T-helper 2 cell treated with Interferon-gamma antibody and Interleukin-4, amounts not matched to agents 100 ng/mL and 5 ng/mL, for 36 hours (primary cell): ENCODE measurements around the gene TGFB1. TPM values are rescaled to one million over a fixed set of nuclear protein-coding genes. Genes with fewer than 3 reads are reported as not detected.
"Not testable (repeated sequence)": the region's sequence is repeated elsewhere in the genome, so short reads cannot be mapped to it uniquely, and the experiment has no call there.

ENCODE experiments used
- intact Hi-C: fragments of 100-400 bp; cut with micrococcal nuclease; formaldehyde crosslinking; loops from one replicate; pipeline ENCODE4 v1.15.1; 2023
- total RNA-seq: library from RNA; stranded (reverse); gene quantifications from 2 replicates; pipeline ENCODE4 v1.2.3, GENCODE V29; 2022

The TGFB1 gene
- total RNA-seq, 1 donor from 2014 or later, result 181 TPM

- intact Hi-C loops, result no loop called here
Observed at GRCh38 chr19:41371541-41371940, 17.8 kb upstream of the TGFB1 start.

GRCh38 chr19:41371119-41371518, 17.4 kb upstream of the TGFB1 start:
- intact Hi-C loops, result not testable (repeated sequence)

- intact Hi-C loops, result no loop called here
Observed at GRCh38 chr19:41369769-41370168, 16.0 kb upstream of the TGFB1 start.

DNA sequence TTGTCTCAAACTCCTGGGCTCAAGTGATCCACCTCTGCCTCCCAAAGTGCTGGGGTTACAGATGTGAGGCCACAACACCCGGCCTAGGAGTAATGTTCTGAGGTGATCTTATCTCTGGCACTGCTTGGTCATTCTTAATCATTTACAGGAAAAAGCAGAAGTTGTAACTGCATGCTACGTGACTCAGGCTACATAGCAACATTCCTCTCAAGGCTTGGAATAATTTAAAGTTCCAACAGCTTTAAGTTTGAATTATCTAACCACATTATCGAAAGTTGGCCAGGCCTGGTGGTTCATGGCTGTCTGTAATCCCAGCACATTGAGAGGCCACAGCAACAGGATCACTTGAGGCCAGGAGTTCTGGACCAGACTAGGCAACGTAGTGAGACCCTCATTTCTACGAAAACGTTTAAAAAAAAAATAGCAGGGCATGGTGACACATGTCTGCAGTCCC, 14.2 kb upstream of the TGFB1 start:
- intact Hi-C loops, result no loop called here

GRCh38 chr19:41366089-41366488, 12.4 kb upstream of the TGFB1 start:
- intact Hi-C loops, result no loop called here

DNA sequence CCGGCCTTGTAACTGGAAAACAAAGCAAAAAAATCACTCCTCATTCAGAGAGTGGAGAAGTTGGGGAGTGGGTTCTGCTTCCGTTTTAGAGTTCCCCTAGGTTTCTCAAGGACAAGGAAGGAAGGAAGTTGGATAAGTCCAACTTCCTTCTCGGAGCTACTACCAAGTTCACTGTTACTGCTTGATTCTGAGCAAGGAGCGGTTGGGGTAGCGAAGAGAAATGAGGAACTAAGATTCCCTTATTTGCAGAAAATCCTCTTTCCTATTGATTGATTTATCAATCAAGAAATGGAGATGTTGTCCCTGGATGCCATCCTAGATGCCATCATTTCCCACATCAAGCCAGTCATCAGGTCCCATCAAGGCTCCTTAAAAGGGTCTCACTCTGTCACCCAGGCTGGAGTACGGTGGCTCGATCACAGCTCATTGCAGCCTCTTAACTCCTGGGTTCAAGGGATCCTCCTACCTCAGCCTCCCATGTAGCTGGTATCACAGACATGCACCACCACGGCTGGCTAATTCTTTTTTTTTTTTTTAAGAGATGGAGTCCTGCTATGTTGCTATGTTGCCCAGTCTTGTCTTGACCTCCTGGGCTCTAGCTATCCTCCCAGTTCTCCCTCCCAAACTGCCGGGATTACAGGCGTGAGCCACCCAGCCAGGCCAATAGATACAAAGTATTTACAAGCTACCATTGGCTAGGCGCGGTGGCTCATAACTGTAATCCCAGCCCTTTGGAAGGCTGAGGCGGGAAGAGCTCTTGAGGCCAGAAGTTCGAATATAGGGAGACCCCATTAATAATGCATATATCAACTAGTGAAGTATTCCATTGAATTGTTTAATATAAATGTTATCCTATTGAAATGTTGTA, 11.0 kb upstream of the TGFB1 start:
- intact Hi-C loops, result loop anchor here (1.0 to 5.0 kb wide), 2 partner anchors 33 to 73 kb away; partner anchors contain the start of genes BCKDHA, DMAC2 and EXOSC5

DNA sequence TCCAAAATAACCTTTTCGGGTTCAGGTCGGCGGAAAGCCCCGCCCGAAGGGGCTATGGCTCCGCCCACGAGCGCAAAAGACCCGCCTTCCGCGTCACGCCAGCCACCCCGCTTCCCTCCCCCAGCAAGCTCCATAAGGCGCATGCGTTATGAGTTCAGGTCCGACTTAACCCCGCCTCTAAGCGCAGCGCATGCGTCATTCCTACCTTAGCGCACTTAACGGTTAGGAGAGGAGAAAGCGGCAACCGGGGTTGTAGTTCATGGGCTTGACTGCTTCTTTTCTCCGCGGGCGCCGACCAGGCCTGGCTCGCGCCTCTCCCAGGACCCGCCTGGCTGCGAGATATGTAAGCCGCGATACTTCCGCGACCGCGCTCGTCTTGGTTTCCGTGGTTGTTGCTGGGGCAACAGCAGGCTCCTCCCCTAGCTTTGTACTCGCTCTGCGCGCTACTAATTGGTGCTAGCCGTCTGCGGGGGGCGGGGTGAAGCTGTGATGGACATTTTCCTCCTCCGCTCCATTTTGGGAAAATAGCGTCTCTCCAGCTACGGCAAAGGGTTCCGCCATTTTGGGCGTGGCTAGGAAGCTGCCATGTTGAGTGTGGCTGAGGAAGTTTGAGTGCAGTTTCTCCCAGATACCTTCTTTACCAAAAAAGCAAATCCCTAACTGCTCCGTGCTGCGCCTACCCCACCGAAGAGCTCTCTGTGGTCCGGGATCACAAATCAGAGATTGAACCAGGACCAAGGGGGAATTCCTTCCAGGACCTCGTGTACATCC, 10.2 kb upstream of the TGFB1 start, which contains the start of gene B9D2:
Gene B9D2 (minus strand): TSS at position 397 of the 771 bp plus-strand sequence. CDS start 630 bp downstream, outside the sequence.
- intact Hi-C loops, result loop anchor here (1.0 to 5.0 kb wide), 3 partner anchors 10 to 73 kb away; partner anchors contain the start of genes BCKDHA, DMAC2 and EXOSC5

- intact Hi-C loops, result loop anchor here (1.0 to 5.0 kb wide), 2 partner anchors 9 to 74 kb away; partner anchors contain the start of gene DMAC2
Observed at GRCh38 chr19:41363371-41363752, 9.6 kb upstream of the TGFB1 start.

DNA sequence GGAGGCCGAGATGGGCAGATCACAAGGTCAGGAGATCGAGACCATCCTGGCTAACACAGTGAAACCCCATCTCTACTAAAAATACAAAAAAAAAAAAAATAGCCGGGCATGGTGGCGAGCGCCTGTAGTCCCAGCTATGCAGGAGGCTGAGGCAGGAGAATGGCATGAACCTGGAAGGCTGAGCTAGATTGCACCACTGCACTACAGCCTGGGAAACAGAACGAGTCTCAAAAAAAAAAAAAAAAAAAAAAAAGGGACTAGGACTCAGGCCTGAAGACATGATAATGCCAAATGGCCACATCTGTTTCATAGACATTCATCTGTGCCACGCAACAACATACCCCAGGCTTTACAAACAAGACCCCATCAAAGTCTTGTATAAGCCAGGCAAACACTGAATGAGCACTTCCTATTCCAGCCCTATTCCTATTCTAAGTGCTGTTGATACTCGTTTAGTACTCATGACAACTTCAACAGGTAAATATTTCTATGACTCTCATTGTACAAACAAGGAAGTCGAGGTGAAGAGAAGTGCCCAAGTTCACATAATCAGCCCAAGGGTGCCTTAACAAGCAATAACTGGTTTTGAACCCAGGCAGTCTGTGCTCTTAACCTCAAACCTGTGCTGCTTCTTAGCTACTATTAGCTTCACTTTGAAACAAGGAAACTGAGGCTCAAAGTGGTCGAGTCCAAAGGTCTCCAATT, 8.6 kb upstream of the TGFB1 start:
- intact Hi-C loops, result loop anchor here (5.0 kb wide), 1 partner anchor 75 kb away; the partner anchor contains the start of gene DMAC2

- intact Hi-C loops, result loop anchor here (5.0 to 10.0 kb wide), 2 partner anchors 78 to 185 kb away; partner anchors contain the start of gene DMAC2
Observed at GRCh38 chr19:41359741-41360140, 6.0 kb upstream of the TGFB1 start.

DNA sequence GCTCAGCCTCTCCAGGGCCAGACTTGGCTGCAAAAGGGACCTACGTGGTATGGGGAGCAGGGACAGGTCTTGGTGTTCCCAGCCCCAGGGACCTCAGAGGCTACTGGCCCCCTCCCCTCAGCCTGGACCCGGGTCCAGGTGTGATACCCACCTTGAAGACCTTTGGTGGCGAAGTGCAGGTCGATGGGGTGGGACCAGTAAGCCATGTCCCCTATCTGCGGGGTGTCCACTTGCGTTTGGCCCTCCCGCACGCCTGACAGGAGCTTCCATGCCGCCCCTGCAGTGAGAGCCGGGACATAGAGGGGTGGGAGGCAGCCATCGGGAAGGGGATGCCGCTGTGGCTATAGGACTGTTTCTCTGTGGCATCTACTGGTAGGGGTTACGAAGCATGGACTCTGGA, 4.0 kb upstream of the TGFB1 start:
- intact Hi-C loops, result loop anchor here (1.0 to 10.0 kb wide), 2 partner anchors 40 to 187 kb away; partner anchors contain the start of genes BCKDHA and EXOSC5

DNA sequence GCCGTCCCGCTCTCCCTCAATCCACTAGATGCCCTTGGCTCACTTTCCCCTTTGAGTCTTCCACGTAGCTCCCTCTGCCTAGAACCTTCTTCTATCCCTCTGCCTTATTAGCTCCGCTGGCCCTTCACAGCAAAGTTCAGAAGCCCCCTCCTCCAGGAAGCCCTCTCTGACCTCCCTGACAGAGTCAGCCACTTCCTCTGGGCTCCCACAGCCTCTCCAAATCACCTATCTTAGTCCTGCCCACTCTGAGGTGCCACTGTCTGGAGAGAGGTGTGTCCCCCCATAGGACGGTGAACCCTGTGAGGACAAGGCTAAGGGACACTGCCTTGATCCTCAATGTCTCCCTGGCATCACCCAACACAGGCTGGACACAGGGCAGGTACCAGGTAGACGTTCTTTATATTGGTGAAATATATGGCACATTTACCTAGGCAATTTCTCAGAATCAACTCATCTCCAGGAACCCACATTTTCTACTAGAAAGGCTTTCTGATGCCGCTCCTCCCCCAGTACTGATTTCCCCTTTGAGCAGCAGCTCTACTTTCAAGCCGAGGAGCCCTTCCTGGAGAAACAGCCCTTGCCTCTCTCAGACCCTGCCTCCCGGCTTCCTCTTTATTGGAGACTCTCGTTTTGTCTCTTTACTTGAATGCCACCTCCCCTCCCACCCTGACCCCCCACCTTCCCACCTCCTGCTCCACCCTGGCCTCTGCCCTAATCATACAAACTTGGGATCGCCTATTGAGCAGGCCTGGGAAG, 3.4 kb upstream of the TGFB1 start:
- intact Hi-C loops, result loop anchor here (1.0 to 10.0 kb wide), 2 partner anchors 40 to 188 kb away; partner anchors contain the start of genes BCKDHA and EXOSC5

GRCh38 chr19:41355802-41356201, 2.1 kb upstream of the TGFB1 start:
- intact Hi-C loops, result loop anchor here (10.0 kb wide), 1 partner anchor 189 kb away; no protein-coding TSS in a partner anchor

DNA sequence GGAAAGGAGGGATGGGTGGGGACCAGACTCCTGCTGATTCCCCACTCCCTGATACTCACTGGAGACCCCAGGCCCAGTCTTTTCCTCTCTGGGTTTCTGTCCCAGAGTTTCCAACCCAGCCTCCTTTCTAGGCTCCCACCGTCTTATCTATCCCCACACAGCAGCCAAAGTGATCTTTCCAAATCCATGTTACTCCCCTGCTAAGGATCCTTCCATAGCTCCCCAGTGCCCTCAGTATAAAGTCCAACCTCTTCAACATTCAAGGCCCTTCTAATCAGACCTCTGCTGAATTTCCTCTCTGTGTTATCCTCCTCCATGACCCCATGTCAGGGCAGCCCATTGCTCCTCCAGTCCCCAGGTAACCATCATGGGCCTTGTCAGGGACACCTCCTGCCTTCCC, 1.3 kb upstream of the TGFB1 start:
- intact Hi-C loops, result loop anchor here (10.0 kb wide), 1 partner anchor 190 kb away; no protein-coding TSS in a partner anchor

DNA sequence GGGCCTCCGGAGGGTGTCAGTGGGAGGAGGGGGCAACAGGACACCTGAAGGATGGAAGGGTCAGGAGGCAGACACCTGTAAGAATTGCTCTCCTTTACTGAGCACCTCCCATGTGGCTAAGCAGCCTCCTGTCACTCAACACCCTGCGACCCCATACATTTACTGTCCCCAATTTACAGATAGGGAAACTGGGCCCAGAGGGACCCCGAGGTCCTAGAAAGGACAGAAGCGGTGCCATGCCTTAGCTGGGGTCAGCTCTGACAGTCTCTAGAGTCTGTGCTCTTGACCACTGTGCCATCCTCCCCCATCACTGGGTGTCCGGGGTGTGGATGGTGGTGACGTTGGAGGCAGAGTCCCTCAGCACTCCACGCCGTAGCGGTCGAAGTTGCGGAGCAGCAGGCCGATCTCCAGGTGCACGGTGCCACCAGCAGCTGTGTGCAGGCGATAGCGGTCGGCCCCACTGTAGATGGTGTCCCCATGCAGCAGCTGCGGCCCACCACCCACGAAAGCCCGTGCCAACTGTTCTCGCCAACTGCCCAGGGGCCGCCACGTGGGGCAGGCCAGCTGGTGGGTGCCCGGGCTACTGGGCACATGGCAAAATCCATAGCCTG, 726 bp upstream of the TGFB1 start:
- intact Hi-C loops, result loop anchor here (1.0 to 10.0 kb wide), 2 partner anchors 9 to 190 kb away; no protein-coding TSS in a partner anchor

DNA sequence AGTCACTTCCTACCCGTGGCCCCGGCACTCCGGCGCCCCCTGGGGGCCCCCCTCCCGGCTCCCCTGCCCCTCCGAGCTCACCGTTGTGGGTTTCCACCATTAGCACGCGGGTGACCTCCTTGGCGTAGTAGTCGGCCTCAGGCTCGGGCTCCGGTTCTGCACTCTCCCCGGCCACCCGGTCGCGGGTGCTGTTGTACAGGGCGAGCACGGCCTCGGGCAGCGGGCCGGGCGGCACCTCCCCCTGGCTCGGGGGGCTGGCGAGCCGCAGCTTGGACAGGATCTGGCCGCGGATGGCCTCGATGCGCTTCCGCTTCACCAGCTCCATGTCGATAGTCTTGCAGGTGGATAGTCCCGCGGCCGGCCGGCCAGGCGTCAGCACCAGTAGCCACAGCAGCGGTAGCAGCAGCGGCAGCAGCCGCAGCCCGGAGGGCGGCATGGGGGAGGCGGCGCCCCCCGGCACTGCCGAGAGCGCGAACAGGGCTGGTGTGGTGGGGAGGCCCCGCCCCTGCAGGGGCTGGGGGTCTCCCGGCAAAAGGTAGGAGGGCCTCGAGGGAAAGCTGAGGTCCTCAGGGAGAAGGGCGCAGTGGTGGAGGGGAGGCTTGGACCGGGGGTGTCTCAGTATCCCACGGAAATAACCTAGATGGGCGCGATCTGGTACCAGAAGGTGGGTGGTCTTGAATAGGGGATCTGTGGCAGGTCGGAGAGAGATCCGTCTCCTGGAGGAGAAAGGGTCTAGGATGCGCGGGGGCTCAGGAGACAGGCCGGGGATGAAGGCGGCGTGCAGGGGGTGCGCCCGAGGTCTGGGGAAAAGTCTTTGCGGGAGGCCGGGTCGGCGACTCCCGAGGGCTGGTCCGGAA, 885 bp downstream of the TGFB1 start:
- intact Hi-C loops, result loop anchor here (1.0 to 10.0 kb wide), 5 partner anchors 25 to 192 kb away; partner anchors contain the start of gene CCDC97

- intact Hi-C loops, result loop anchor here (1.0 to 10.0 kb wide), 3 partner anchors 24 to 193 kb away; no protein-coding TSS in a partner anchor
Observed at GRCh38 chr19:41352279-41352608, 1.5 kb downstream of the TGFB1 start.
